Upper lobe of left lung (tissue), 4 donors: ENCODE data around the gene XKR3.

ENCODE experiments used
- POLR2A ChIP-seq, 4 donors: fragments of 450-650 bp; IDR thresholded peaks; one replicate each; pipeline ENCODE4 v1.5.1; 2016 to 2017; ENCODE audit warnings: antibody characterized with exemption in 4 of 4, mild to moderate bottlenecking in 2 of 4
- POLR2AphosphoS5 ChIP-seq, 2 donors: sonication (generic); formaldehyde crosslinking; IDR thresholded peaks; one replicate each; pipeline ENCODE4 v1.5.1; 2017; ENCODE audit warnings: antibody characterized with exemption in 2 of 2

GRCh38 chr22:16819249-16819648, 6.0 kb downstream of the XKR3 start:
- TF ChIP-seq POLR2AphosphoS5 (IDR thresholded peaks at IDR 0.05) = no peak
- no peak for TF ChIP-seq POLR2A (IDR thresholded peaks at IDR 0.05)
